Gastroesophageal sphincter (tissue), 4 donors: ENCODE data around the gene PLCG2. TPM values are rescaled to one million over a fixed set of nuclear protein-coding genes. Genes with fewer than 3 reads are reported as not detected.

Experiments used
- ATAC-seq: fragments of 150-250 bp; one replicate; pipeline ENCODE4 v1.9.1; 2016; ENCODE audit warnings: mild to moderate bottlenecking, moderate library complexity
- H3K27ac ChIP-seq, 4 donors: fragments of 200-600 bp; sonication (generic) in 3 of 4; 1 replicate in 3 of 4; 2 replicates in 1 of 4; pipeline ENCODE4 v1.5.1; 2016 to 2019
- H3K27me3 ChIP-seq: fragments of 200-600 bp; sonication (generic); one replicate; pipeline ENCODE4 v1.5.1; 2019
- H3K36me3 ChIP-seq, 2 donors: fragments of 200-600 bp; sonication (generic); one replicate each; pipeline ENCODE4 v1.5.1; 2019; ENCODE audit warnings: control low read depth in 1 of 2
- H3K4me1 ChIP-seq, 3 donors: fragments of 200-600 bp; sonication (generic); 1 replicate in 2 of 3; 2 replicates in 1 of 3; pipeline ENCODE4 v1.5.1; 2016 to 2019; ENCODE audit warnings: control low read depth in 2 of 3
- H3K4me3 ChIP-seq, 2 donors: fragments of 200-600 bp; sonication (generic); one replicate each; pipeline ENCODE4 v1.5.1; 2019; ENCODE audit warnings: mild to moderate bottlenecking in 1 of 2, moderate library complexity in 1 of 2
- H3K9me3 ChIP-seq, 3 donors: fragments of 200-600 bp; sonication (generic); one replicate each; pipeline ENCODE4 v1.5.1; 2017 to 2019; ENCODE audit warnings: control low read depth in 2 of 3
- CTCF ChIP-seq, 4 experiments: fragments of 200-600 bp in 2 of 4; fragments of 450-650 bp in 2 of 4; sonication (generic) in 1 of 4; IDR thresholded peaks; one replicate each; pipeline ENCODE4 v1.5.1; 2017 to 2019; ENCODE audit warnings: antibody characterized with exemption in 4 of 4, mild to moderate bottlenecking in 2 of 4, moderate library complexity in 2 of 4
- EP300 ChIP-seq: sonication (generic); formaldehyde crosslinking; IDR thresholded peaks from one replicate; pipeline ENCODE4 v1.6.1; 2017; ENCODE audit warnings: antibody characterized with exemption, mild to moderate bottlenecking
- POLR2A ChIP-seq, 2 donors: fragments of 450-650 bp; IDR thresholded peaks; one replicate each; pipeline ENCODE4 v1.6.1; 2017; ENCODE audit warnings: antibody characterized with exemption in 2 of 2, mild to moderate bottlenecking in 2 of 2, moderate library complexity in 1 of 2
- POLR2AphosphoS5 ChIP-seq: sonication (generic); formaldehyde crosslinking; IDR thresholded peaks from one replicate; pipeline ENCODE4 v1.6.1; 2017; ENCODE audit warnings: antibody characterized with exemption
- WGBS, 2 donors: methylation state at CpG; one replicate each; pipeline ENCODE4 v1.1.5; 2018; ENCODE audit warnings: low coverage in 1 of 2; 5-methylcytosine and 5-hydroxymethylcytosine counted together
- total RNA-seq, 4 donors: library from RNA; depleted of rRNA; stranded (reverse); fragments of >200 nt; gene quantifications; one replicate each; pipeline ENCODE4 v1.1.0, GENCODE V29; 2016

Gene PLCG2
- total RNA-seq, 4 donors from 2014 or later: 6.2 to 11.4 (median 8.1) TPM

GRCh38 chr16:81921843-81922584 lies 142.9 kb downstream of the PLCG2 start:
- Histone ChIP-seq H3K27ac (no peak overlapping the region), H3K4me1 (no peaks in the 10 kb centered on the region), H3K4me3 (no peak overlapping the region), H3K36me3 (no peaks in the 10 kb centered on the region), H3K27me3 (no peaks in the 10 kb centered on the region), H3K9me3 (peaks cover 0 to 7% (median 0%) of the 10 kb centered on the region in 3 donors)
- no peak for ATAC-seq
- WGBS, 2 donors: 84 to 92% methylated on average over 3 to 5 of the region's 5 CpGs
- no peak for TF ChIP-seq POLR2A (IDR thresholded peaks at IDR 0.05)
- TF ChIP-seq EP300: no peak
- no peak for TF ChIP-seq POLR2AphosphoS5
- no peak for TF ChIP-seq CTCF (IDR thresholded peaks at IDR 0.05)

GRCh38 chr16:81923296-81923695 lies 144.2 kb downstream of the PLCG2 start:
- H3K4me1 ChIP-seq: no peaks in the 10 kb centered on the region
- TF ChIP-seq EP300 (no peak), POLR2A (IDR thresholded peaks at IDR 0.05) (no peak), POLR2AphosphoS5 (no peak), CTCF (IDR thresholded peaks at IDR 0.05) (no peak)
- WGBS, 2 donors: 60 to 74% methylated on average over 1 to 6 of the region's 9 CpGs
- ATAC-seq: no peak
- H3K36me3 ChIP-seq: no peaks in the 10 kb centered on the region
- H3K9me3 ChIP-seq: peaks cover 0 to 7% (median 0%) of the 10 kb centered on the region in 3 donors
- H3K27me3 ChIP-seq: no peaks in the 10 kb centered on the region
- H3K27ac ChIP-seq: no peak overlapping the region
- no peak overlapping the region for H3K4me3 ChIP-seq

- no peaks in the 10 kb centered on the region for H3K9me3 ChIP-seq
- no peak for TF ChIP-seq POLR2AphosphoS5
- no peak for TF ChIP-seq EP300
- ATAC-seq: no peak
- no peaks in the 10 kb centered on the region for H3K36me3 ChIP-seq
- no peak overlapping the region for H3K27ac ChIP-seq
- H3K4me1 ChIP-seq: no peaks in the 10 kb centered on the region
- H3K4me3 ChIP-seq: no peak overlapping the region
- H3K27me3 ChIP-seq: no peaks in the 10 kb centered on the region
- 79 to 82% methylated on average over 3 to 4 of the region's 8 CpGs for WGBS, 2 donors
Observed at GRCh38 chr16:81925016-81925415, 145.9 kb downstream of the PLCG2 start.

GRCh38 chr16:81926036-81926435 lies 146.9 kb downstream of the PLCG2 start:
- no peak for ATAC-seq
- H3K4me3 ChIP-seq: no peak overlapping the region
- no peak for TF ChIP-seq POLR2A (IDR thresholded peaks at IDR 0.05)
- no peak for TF ChIP-seq CTCF (IDR thresholded peaks at IDR 0.05)
- TF ChIP-seq EP300: no peak
- TF ChIP-seq POLR2AphosphoS5: no peak
- no peaks in the 10 kb centered on the region for H3K9me3 ChIP-seq
- WGBS, 2 donors: 82 to 87% methylated on average over 6 to 9 of the region's 9 CpGs
- H3K4me1 ChIP-seq: no peaks in the 10 kb centered on the region
- no peak overlapping the region for H3K27ac ChIP-seq
- no peaks in the 10 kb centered on the region for H3K27me3 ChIP-seq
- no peaks in the 10 kb centered on the region for H3K36me3 ChIP-seq

GRCh38 chr16:81927561-81928185 lies 148.6 kb downstream of the PLCG2 start:
- H3K4me1 ChIP-seq: no peaks in the 10 kb centered on the region
- H3K36me3 ChIP-seq: peaks cover 0 to 5% of the 10 kb centered on the region in 2 donors
- WGBS, 2 donors: 32 to 73% methylated on average over 2 to 3 of the region's 5 CpGs
- ATAC-seq: no peak
- TF ChIP-seq POLR2AphosphoS5 (no peak), EP300 (no peak), CTCF (IDR thresholded peaks at IDR 0.05) (no peak), POLR2A (IDR thresholded peaks at IDR 0.05) (no peak)
- no peak overlapping the region for H3K27ac ChIP-seq
- no peak overlapping the region for H3K4me3 ChIP-seq
- H3K27me3 ChIP-seq: no peaks in the 10 kb centered on the region
- no peaks in the 10 kb centered on the region for H3K9me3 ChIP-seq
